B cell (primary cell): ENCODE results near the gene CNTNAP2. TPM values are rescaled to one million over a fixed set of nuclear protein-coding genes. Genes with fewer than 3 reads are reported as not detected.

Source experiments
- ATAC-seq: fragments of 200-7000 bp; cut with Tn5 transposase; one replicate; pipeline ENCODE4 v1.10.0; 2021; ENCODE audit warnings: low read depth, mild to moderate bottlenecking, moderate number of reproducible peaks, moderate library complexity
- CTCF ChIA-PET: fragments of 350-600 bp; sonication (Branson Sonifier 250); formaldehyde crosslinking; loops from one replicate; lab custom pipeline; 2021; ENCODE audit warnings: antibody characterized with exemption, inconsistent platforms; lab: Charles Lee
- POLR2A ChIA-PET: fragments of 350-600 bp; sonication (Branson Sonifier 250); formaldehyde crosslinking; loops from one replicate; lab custom pipeline; 2021; ENCODE audit warnings: antibody characterized with exemption; lab: Charles Lee
- DNase-seq: peaks from one replicate; pipeline ENCODE4 v3.0.0; 2013
- H2AFZ ChIP-seq: 2 replicates; pipeline ENCODE4 v1.6.1; 2012; ENCODE audit warnings: mild to moderate bottlenecking, low read depth, low read length; ENCODE audit not compliant: insufficient read depth, poor library complexity, severe bottlenecking
- H3K27ac ChIP-seq, 2 donors: 1 replicate in 1 of 2; 2 replicates in 1 of 2; pipeline ENCODE4 v1.5.1; 2012 to 2013; ENCODE audit warnings: low read length in 2 of 2, mild to moderate bottlenecking in 2 of 2, moderate library complexity in 1 of 2
- H3K27me3 ChIP-seq, 4 experiments: fragments of 200-600 bp in 1 of 4; sonication (generic) in 1 of 4; replicated peaks in 1 of 4; 1 replicate in 2 of 4; 2 replicates in 2 of 4; pipeline versions ENCODE4 v1.6.1 to v1.7.0; 2013 to 2016; ENCODE audit warnings: low read length in 3 of 4, mild to moderate bottlenecking in 2 of 4, mixed read lengths in 1 of 4, moderate library complexity in 1 of 4; ENCODE audit not compliant: insufficient read depth in 4 of 4, control insufficient read depth in 3 of 4; ENCODE audit errors: control extremely low read depth in 1 of 4
- H3K36me3 ChIP-seq, 2 experiments: replicated peaks in 1 of 2; 1 replicate in 1 of 2; 2 replicates in 1 of 2; pipeline versions ENCODE4 v1.6.1 to v1.7.1; 2013; ENCODE audit warnings: low read length in 1 of 2; ENCODE audit not compliant: insufficient read depth in 2 of 2, control insufficient read depth in 1 of 2; ENCODE audit errors: control extremely low read depth in 1 of 2, extremely low read depth in 1 of 2
- H3K4me1 ChIP-seq, 2 donors: fragments of 200-600 bp in 1 of 2; sonication (generic) in 1 of 2; 1 replicate in 1 of 2; 2 replicates in 1 of 2; pipeline versions ENCODE4 v1.5.1 to v1.6.1; 2013 to 2017; ENCODE audit warnings: low read length in 2 of 2; ENCODE audit not compliant: control insufficient read depth in 2 of 2, insufficient read depth in 2 of 2
- H3K4me2 ChIP-seq: replicated peaks from 2 replicates; pipeline ENCODE3; 2012; ENCODE audit warnings: mild to moderate bottlenecking, low read depth, low read length; ENCODE audit not compliant: poor library complexity, severe bottlenecking
- H3K4me3 ChIP-seq, 5 experiments: fragments of 200-600 bp in 1 of 5; sonication (generic) in 1 of 5; 1 replicate in 3 of 5; 2 replicates in 2 of 5; pipeline versions ENCODE4 v1.5.1 to v1.7.0; 2011 to 2016; ENCODE audit warnings: low read length in 4 of 5, mild to moderate bottlenecking in 4 of 5, low read depth in 2 of 5, control low read depth in 1 of 5, moderate library complexity in 1 of 5; ENCODE audit not compliant: insufficient read depth in 1 of 5; ENCODE audit errors: control extremely low read depth in 1 of 5, extremely low read depth in 1 of 5
- H3K79me2 ChIP-seq: fragments of 200-600 bp; sonication (generic); one replicate; pipeline ENCODE4 v1.6.0; 2016; ENCODE audit warnings: low read length; ENCODE audit not compliant: control insufficient read depth, insufficient read depth
- H3K9ac ChIP-seq: fragments of 200-600 bp; sonication (generic); 2 replicates; pipeline ENCODE4 v1.6.1; 2017; ENCODE audit warnings: mild to moderate bottlenecking, low read length, moderate library complexity
- H3K9me3 ChIP-seq, 3 donors: one replicate each; pipeline versions ENCODE4 v1.6.1 to v1.7.1; 2013; ENCODE audit warnings: low read length in 2 of 3; ENCODE audit not compliant: control insufficient read depth in 2 of 3, insufficient read depth in 1 of 3; ENCODE audit errors: control extremely low read depth in 1 of 3
- H4K20me1 ChIP-seq: 2 replicates; pipeline ENCODE4 v1.6.0; 2012; ENCODE audit warnings: mild to moderate bottlenecking, low read length; ENCODE audit not compliant: insufficient read depth, control insufficient read depth, poor library complexity, severe bottlenecking
- H3K27ac Mint-ChIP-seq: one replicate; pipeline ENCODE4 v1.8.0; 2021; ENCODE audit warnings: mixed read lengths
- H3K27me3 Mint-ChIP-seq: one replicate; pipeline ENCODE4 v1.8.0; 2021; ENCODE audit warnings: mixed read lengths
- H3K4me1 Mint-ChIP-seq: one replicate; pipeline ENCODE4 v1.8.0; 2021; ENCODE audit warnings: mixed read lengths
- H3K4me3 Mint-ChIP-seq: one replicate; pipeline ENCODE4 v1.8.0; 2021; ENCODE audit warnings: mixed read lengths
- H3K9me3 Mint-ChIP-seq: one replicate; pipeline ENCODE4 v1.8.0; 2022; ENCODE audit warnings: mixed read lengths; ENCODE audit not compliant: insufficient read depth
- CTCF ChIP-seq: fragments of 200-600 bp; IDR thresholded peaks from one replicate; pipeline ENCODE4 v1.8.0; 2022; ENCODE audit warnings: antibody characterized with exemption, mild to moderate bottlenecking
- EZH2 ChIP-seq: IDR thresholded peaks from 2 replicates; pipeline ENCODE4 v1.6.1; 2012; ENCODE audit warnings: borderline replicate concordance, low read depth, mild to moderate bottlenecking, moderate library complexity, low read length; ENCODE audit not compliant: insufficient read depth, poor library complexity, severe bottlenecking
- WGBS: methylation state at CpG from one replicate; pipeline ENCODE4 v1.1.5; 2013; ENCODE audit warnings: missing lambda C conversion rate; ENCODE audit not compliant: insufficient coverage; 5-methylcytosine and 5-hydroxymethylcytosine counted together
- intact Hi-C: fragments of 100-400 bp; cut with micrococcal nuclease; formaldehyde crosslinking; loops from one replicate; pipeline ENCODE4 v1.10.0; 2022
- polyA plus RNA-seq: library from polyadenylated mRNA; depleted of rRNA; stranded (reverse); fragments of >200 nt; gene quantifications from 2 replicates; pipeline ENCODE4 v1.2.3, GENCODE V29; 2012
- total RNA-seq, 2 donors: library from RNA; stranded (reverse); fragments of 120-200 nt in 1 of 2; gene quantifications; 1 replicate in 1 of 2; 2 replicates in 1 of 2; pipeline versions ENCODE4 v1.2.3 to v1.2.4, GENCODE V29; 2013 to 2022

Gene CNTNAP2
- total and polyA plus RNA-seq, 2 donors (not counting 1 experiment from before 2014, with no cell fraction given): 7.4 to 16.6 TPM

GRCh38 chr7:146387140-146387539 lies 270.5 kb downstream of the CNTNAP2 start:
- no peak for TF ChIP-seq EZH2
- no peak for TF ChIP-seq CTCF
- CTCF ChIA-PET: no interaction called here
- Histone ChIP-seq H3K27ac (no peak overlapping the region), H3K4me3 (no peak overlapping the region), H3K36me3 (no peaks in the 10 kb centered on the region), H3K79me2 (no peaks in the 10 kb centered on the region), H4K20me1 (no peaks in the 10 kb centered on the region), H3K9ac (no peak overlapping the region), H3K27me3 (no peaks in the 10 kb centered on the region), H2AFZ (no peak overlapping the region), H3K4me2 (no peak overlapping the region), H3K4me1 (no peaks in the 10 kb centered on the region), H3K9me3 (peaks cover 0 to 3% (median 0%) of the 10 kb centered on the region in 3 donors)
- Mint-ChIP-seq H3K4me1 (no peaks in the 10 kb centered on the region), H3K27me3 (no peaks in the 10 kb centered on the region), H3K27ac (no peak overlapping the region), H3K9me3 (no peaks in the 10 kb centered on the region), H3K4me3 (no peak overlapping the region)
- no CpG with 5 or more reads among the region's 1 CpG for WGBS
- intact Hi-C loops: no loop called here
- ATAC-seq (no peak), DNase-seq (no peak)
- POLR2A ChIA-PET: no interaction called here

GRCh38 chr7:146388928-146389327 lies 272.3 kb downstream of the CNTNAP2 start:
- no peaks in the 10 kb centered on the region for H3K4me1 ChIP-seq
- no peak overlapping the region for H3K4me3 ChIP-seq
- peaks cover 0 to 3% (median 0%) of the 10 kb centered on the region in 3 donors for H3K9me3 ChIP-seq
- H2AFZ ChIP-seq: no peak overlapping the region
- no peak overlapping the region for H3K27ac ChIP-seq
- DNase-seq (no peak), ATAC-seq (no peak)
- intact Hi-C loops: no loop called here
- no peak overlapping the region for H3K4me3 Mint-ChIP-seq
- no peaks in the 10 kb centered on the region for H3K79me2 ChIP-seq
- POLR2A ChIA-PET: no interaction called here
- H3K36me3 ChIP-seq: no peaks in the 10 kb centered on the region
- H3K9ac ChIP-seq: no peak overlapping the region
- H4K20me1 ChIP-seq: no peaks in the 10 kb centered on the region
- CTCF ChIA-PET: no interaction called here
- no peak overlapping the region for H3K27ac Mint-ChIP-seq
- no CpG with 5 or more reads among the region's 2 CpGs for WGBS
- no peak overlapping the region for H3K4me2 ChIP-seq
- no peak for TF ChIP-seq CTCF
- no peak for TF ChIP-seq EZH2
- no peaks in the 10 kb centered on the region for H3K27me3 ChIP-seq
- H3K4me1 Mint-ChIP-seq: no peaks in the 10 kb centered on the region
- no peaks in the 10 kb centered on the region for H3K27me3 Mint-ChIP-seq
- H3K9me3 Mint-ChIP-seq: no peaks in the 10 kb centered on the region
